D721Med (cell line): ENCODE measurements around the gene MOB3C.

ENCODE experiments used
- DNase-seq: peaks from one replicate; pipeline ENCODE4 v3.0.0; 2011; ENCODE audit warnings: low spot score; ENCODE audit not compliant: insufficient read length
- FAIRE-seq: peaks from 2 replicates; lab custom pipeline; 2011; peaks lifted over from hg19 to GRCh38; lab: Jason Lieb, UNC
- CTCF ChIP-seq: IDR thresholded peaks from 2 replicates; pipeline ENCODE4 v1.5.1; 2012; ENCODE audit warnings: mild to moderate bottlenecking, control low read depth; ENCODE audit not compliant: insufficient read depth; ENCODE audit errors: missing control alignments

MOB3C gene

GRCh38 chr1:46595127-46595526, 21.5 kb downstream of the MOB3C start:
- FAIRE-seq = no peak
- TF ChIP-seq CTCF = no peak
- DNase-seq = no peak

GRCh38 chr1:46594063-46594462, 22.5 kb downstream of the MOB3C start:
- DNase-seq (no peak), FAIRE-seq (no peak)
- TF ChIP-seq CTCF = no peak

- no peak for TF ChIP-seq CTCF
- FAIRE-seq = no peak
- DNase-seq = no peak
These were observed 23.8 kb downstream of the MOB3C start for GRCh38 chr1:46592823-46593222.

GRCh38 chr1:46589529-46589928, 27.1 kb downstream of the MOB3C start:
- no peak for FAIRE-seq
- TF ChIP-seq CTCF = no peak
- DNase-seq = no peak

- DNase-seq = no peak
- no peak for TF ChIP-seq CTCF
These were observed 29.5 kb downstream of the MOB3C start for GRCh38 chr1:46587069-46587468.

GRCh38 chr1:46585312-46585938, 31.2 kb downstream of the MOB3C start:
- TF ChIP-seq CTCF = no peak
- no peak for DNase-seq
- no peak for FAIRE-seq

More at GRCh38 chr1:46587069-46587468, 29.5 kb downstream of the MOB3C start:
- no peak for FAIRE-seq

GRCh38 chr1:46583494-46583893, 33.1 kb downstream of the MOB3C start:
- peak; percentile 67 for FAIRE-seq
- TF ChIP-seq CTCF = no peak
- DNase-seq = no peak
